Right renal pelvis (tissue), 4 donors: ENCODE results near the gene HIVEP1. TPM values are rescaled to one million over a fixed set of nuclear protein-coding genes. Genes with fewer than 3 reads are reported as not detected.
A peak's percentile ranks its signal among the peaks of the same experiment; 100 is the strongest.

Experiments
- DNase-seq, 4 donors: peaks; one replicate each; pipeline ENCODE4 v3.0.0-alpha.2; 2013; ENCODE audit warnings: low read depth in 4 of 4, low spot score in 3 of 4, missing footprints in 1 of 4
- polyA plus RNA-seq, 4 donors: library from polyadenylated mRNA; unstranded; fragments of 120-200 nt; gene quantifications; one replicate each; pipeline ENCODE4 v1.2.1, GENCODE V29; 2013; ENCODE audit not compliant: insufficient read length in 4 of 4

The HIVEP1 gene
- polyA plus RNA-seq, 4 donors: 21.0 to 23.5 (median 22.6) TPM

DNA sequence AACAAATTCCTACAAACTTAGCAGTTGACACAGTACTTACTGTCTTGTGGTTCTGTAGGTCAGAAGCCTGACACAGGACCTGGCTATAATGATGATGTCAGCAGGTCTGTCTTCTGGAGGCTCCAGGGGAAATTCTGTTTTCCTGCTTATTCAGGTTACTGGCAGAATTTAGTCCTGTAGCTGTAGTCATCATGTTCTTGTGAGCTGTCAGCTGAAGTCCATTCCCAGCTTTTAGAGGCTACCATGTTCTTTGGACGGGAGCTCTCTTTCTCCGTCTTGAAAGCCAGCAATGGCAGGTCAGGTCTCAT is 99.2 kb downstream of the HIVEP1 start:
- no peak for DNase-seq

DNA sequence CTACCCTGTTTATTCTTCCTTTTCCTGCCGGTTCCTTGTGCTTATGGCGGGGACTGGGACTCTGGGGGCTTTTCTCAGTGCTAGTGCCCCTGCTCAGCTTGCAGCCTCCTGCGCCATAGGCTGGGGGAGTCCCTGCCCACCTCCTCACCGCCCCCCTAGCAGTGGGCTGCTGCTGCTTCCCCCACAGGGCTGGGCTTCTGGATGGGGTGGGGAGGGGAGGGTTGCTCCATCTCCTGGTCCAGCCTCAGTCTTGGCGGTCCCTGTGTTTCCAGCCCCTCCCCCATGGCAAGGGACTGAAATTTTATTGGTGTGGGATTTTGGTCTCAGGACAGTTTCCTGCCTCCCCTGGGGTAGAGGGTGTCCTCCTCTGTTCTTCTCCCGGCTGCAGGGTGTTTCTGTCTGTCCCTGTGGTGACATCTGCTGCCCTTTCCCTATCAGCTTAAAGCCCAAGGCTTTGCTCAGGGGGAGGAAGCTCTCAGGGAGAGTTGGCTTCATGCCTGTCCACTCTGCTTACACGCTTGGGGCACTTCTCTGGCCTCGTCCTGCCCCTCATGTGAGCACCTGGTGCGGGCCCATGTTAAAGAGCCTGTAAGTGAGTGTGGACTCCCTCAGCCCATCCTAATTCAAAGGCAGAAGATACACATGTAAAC is 100.6 kb downstream of the HIVEP1 start:
- no peak for DNase-seq

DNA sequence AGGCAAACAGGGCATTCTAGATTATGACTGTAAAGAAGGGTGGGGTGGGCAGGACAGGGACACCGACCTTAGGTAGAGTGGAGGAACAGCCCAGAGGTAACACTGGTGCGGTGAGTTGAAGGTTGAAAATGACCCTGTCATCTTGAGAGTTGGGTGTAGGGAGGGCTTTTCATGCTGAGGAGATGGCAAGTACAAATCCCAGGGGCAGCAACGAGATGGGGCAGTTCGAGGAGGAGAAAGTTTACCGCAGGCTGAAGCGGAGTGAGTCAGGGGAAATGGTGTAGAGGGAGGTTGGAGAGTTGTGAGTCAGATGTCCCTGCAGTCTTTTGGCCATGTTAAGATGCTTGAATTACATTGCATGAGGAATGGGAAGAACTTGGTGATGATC is 101.1 kb downstream of the HIVEP1 start:
- DNase-seq: no peak

DNA sequence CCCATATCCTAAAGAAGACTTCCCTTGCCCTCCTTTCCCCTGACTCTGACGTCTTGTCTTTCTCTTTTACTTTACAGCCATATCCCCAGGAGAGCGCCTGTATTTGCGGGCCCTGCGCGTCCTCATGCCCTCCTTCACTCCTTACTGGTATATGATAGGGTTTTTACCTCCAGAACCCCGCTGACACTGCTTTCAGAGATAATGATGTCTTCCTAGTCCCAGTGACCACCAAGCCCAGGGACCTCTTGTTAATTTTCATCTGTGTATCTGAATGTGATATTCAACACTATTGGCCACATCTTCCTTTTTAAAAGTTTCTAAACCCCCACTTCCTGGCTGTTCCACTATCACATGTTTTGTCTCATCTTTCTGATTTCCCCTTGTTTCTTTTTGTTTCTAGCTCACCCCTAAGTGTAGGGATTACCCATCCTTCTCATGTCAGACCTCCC is 102.0 kb downstream of the HIVEP1 start:
- DNase-seq: no peak

DNA sequence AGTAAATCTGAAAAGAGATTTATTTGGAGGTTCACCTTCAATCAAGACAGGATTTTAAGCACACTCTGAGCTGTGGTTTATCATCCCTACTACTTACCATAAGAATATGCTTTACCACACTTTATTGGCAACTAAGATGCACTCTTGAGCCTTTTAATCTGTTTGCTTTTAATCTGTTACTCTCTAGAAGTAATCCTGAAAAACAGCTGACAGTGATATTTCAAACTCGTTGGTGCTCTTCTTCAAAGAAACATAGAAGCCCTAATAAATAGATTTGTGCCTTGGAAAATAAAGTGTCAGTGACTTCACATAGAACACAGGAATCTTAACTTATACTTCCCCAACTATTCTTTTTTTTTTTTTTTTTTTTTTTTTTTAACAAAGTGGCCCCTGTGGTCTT is 102.9 kb downstream of the HIVEP1 start:
- DNase-seq: no peak

DNA sequence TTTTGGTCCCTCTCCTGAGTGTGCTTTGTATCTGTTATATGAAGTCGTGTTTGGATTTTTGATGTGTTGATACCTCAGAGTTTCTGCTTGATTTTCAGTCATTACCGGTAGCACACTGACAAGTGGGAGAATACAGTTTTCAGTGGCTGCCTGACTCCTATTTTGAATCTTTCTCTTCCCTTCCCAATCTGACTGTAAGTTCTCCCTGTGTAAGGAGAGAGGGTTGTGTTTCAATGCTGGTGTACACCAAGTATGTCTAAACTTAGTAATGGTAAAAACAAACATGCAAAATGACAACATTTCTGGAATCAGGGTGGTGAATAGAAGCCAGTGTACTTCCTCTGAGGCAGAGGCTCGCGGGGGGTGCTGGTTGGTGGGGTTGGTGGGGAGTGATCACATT is 103.4 kb downstream of the HIVEP1 start:
- no peak for DNase-seq

DNA sequence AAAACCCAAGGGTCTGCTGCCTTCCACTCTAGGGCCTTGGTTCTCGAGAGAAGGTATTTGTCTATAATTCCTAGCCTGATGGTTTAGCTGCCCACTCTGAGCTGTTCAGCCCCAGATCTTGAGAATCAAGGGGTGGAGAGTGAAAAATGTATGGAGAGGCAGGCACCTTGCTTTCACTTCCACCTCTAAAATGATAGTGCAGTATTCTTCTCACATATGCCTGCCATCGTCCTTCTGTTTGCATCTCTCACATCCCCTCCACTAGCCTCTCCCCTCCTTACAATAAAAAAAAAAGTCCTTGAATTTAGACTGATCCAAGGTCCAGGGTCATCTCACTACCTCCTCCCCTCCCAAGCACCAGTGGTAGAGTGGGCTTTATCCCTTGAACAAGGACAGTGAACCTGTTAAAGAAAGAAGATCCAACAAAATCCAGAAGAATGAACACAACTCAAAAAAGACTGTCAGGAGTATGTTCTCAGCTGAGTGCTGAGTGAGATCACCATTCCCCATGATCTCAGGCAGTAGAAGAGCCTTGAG is 104.2 kb downstream of the HIVEP1 start:
- DNase-seq: no peak

DNA sequence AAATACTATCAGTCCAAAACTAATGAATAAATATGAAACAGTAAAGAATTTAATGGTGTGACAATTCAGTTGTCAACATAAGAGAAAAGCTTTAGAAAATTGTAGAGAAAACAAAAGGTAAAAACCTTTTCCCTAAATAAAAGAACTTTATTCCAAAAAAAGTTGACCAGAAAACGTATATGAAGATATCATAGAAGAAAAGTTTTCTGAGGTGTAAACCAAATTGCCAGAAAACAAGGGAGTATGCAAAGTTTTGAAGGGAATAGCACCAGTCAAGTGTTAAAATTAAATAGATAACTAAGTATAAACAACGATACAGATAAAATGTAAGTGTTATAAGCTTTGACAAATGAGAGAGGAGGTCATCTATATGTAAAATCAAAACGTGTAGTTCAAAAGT is 104.9 kb downstream of the HIVEP1 start:
- DNase-seq: no peak

DNA sequence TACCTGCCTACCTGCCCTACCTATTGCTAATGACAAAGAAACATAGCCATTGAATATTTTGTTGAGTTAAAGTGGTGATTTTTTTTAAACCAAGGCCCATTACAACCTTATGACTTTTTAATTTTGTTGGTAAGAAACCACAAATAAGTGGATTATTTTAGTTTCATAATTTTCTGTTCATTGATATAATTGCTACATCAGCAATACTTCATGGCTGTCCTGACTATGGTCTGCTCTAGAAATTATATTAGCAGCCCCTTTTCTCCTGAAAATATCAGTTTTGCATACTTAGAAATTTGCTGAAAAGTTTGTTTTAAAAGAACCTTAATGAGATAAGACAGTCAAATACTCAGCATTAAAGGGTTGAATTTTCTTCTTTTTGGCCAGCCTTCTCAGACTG is 106.5 kb downstream of the HIVEP1 start:
- DNase-seq: no peak

DNA sequence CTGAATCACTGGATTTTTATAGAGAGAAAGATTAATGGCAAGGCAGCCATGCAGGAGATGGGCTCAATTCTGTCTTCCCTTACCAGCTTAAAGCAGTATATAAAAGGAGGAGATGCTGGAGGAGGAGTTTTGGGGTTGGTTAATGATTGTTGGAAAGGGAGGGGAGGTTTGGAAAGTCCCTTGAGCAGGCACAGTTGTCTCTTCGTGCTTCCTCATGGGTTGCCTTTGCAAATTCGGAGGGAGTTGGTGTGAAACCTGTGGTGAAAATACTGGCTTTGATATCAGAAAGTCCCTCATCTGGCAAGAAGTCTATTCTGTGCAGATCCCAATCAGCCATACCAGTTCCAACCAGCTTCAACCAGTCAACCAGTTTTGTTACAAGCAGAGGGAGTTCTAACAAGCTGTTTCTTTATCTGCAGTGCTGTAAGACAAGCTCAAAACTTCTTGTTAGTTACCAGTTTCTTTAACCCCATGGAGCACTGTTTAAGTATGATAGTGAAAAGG is 107.0 kb downstream of the HIVEP1 start:
- DNase-seq: peak; percentile 2 to 19 (median 6)

DNA sequence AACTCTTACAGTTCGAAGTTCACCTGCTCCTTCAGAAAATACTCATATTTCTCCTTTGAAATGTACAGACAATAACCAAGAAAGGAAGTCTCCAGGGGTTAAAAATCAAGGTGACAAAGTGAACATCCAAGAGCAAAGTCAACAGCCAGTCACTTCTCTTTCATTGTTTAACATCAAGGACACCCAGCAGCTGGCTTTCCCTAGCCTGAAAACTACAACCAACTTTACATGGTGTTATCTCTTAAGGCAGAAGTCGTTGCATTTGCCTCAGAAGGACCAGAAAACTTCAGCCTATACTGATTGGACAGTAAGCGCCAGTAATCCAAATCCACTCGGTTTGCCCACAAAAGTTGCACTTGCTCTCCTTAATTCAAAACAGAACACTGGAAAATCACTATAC is 113.3 kb downstream of the HIVEP1 start:
- DNase-seq: no peak

DNA sequence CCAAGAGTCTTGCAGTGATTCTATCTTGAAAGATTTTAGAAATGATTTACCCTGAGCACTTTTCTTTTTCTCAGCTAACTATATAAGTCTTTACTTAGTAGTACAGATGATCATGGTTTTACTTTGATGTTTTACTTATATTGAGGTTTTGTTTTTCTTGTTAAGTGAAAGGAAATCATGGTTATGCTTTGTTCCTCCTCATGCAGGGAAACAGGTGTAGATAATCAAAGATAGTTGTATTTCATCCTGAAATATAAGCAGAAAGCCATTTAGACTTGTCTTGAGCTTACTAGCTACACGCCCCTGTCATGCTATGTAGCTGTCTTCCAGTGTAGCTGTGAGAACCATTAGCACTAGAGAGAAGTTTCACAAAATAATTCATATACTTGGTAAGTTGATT is 113.9 kb downstream of the HIVEP1 start:
- no peak for DNase-seq

DNA sequence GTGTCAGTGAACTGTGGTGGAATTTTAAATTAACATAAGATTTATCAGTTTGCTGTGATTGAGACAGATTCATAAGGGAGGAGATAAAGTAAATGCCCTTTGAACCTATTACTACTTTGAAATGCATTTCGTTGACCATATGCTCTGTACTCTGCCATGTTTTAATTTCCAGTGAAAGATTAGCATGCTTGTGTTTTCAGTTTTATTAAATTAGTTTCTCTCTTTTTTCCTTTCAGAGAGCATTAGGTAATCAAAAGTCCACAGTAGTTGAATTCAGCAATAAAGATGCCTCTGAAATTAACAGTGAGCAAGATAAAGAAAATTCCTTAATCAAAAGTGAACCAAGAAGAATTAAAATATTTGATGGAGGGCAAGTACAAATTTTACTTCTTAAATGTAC is 117.4 kb downstream of the HIVEP1 start:
- DNase-seq: no peak

DNA sequence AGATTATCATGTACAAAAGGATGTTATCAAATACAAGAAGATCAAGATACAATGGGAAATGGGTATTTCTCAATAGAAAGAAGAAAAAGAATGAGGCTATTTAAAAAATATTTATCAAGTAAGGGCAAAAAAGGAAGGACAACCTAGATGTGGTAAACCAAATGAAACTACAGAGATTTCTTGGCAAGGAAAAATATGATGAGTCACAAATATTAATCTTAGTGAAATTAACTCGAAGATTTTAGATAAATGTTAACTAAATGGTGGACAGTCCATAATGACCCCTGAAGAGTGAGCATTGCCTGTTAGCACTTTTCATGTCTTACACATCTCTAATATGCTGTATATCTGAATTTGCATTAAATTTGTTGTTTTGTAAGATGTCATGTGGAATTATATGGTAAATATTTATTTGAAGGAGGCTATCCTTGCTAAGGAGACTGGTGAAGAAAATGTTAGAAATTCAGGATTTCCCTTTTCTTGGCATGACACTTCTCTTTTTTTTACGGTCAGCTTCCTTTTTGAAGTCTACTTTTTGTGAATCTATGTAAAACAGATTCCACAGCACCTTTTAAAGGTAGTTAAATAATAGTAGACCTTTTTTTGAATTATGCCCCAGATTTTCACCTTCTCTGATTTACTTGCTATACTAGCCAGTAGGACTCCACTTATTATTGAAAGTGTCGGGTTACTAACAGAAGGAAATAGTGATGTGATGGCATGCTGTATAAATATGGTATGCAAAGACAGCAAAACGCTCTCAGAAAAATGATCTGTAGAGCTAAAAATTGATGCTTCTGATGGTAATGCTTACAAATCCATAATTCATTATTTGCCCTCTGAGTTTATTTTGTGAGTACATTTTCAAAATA is 120.5 kb downstream of the HIVEP1 start:
- no peak for DNase-seq

DNA sequence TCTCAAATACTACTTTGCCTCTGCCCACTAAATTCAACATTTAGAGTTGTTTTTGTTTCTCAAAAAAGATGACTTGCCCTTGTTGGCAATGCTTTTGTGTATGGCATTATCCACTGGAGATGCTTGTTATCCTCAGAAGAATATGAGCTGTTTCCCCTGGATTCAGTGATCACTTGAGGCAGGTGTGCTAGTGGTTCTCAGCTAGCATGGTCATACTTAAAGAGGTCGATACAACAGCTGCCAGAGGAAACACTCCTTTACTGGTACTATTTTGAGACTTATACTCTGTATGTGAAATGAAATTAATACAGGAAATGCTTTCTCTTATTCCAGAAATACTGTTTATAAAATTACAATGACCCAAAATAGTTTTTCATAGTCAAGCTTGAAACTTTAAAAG is 122.5 kb downstream of the HIVEP1 start:
- no peak for DNase-seq

DNA sequence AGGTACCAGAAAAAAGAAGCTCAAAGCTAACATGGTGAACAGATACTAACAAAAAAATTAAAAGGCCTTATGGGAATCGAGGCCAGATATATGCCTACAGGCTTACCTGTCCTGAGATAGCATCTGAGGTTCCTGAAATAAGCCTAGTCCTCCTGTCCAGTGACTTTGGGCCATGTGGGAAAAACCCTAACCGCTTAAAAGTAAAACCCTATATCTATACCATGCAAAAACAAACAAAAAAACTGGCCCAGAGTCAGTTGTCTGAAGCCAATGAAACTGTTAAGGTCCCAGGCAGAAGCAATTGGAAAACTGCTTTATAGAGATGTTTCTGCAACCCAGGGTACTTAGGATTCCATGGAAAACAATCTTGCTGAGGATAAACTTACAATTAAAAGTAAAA is 122.9 kb downstream of the HIVEP1 start:
- DNase-seq: no peak

DNA sequence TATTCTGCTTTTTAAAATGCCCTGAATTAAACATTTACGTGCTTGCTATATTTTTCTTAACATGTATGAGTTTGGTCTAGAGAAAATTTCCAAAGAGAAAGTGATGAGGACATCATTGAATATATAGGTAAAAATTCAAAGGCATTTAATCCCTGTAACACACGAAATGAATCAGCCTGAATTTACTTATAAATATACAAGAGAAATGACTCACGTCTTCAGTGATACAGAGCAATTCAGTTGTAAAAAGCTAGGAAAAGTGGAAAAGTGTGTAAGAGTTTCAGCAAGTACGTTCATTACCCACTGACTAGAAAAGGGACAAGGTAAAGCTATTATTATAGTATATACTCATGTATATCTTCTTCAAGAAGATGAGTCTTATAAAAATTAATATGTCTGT is 124.8 kb downstream of the HIVEP1 start:
- no peak for DNase-seq

DNA sequence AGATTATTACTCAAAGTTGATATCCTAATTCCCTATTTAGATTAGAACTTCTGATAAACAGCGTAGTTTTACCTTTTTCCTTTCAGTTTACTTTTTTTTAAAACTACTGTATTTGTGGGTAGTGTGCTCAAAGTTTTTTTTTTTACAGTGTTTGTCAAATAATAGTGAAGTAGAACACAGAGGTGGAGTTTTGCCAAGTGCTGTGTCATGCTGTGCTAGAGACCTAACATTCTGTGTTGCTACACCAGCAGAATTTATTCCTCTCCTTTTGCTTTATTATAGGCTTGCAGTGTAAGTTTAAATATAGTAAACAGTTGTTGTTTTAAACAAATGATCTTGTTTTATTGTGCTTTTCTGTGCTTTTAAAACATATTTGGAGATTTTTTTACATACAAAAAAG is 125.4 kb downstream of the HIVEP1 start:
- no peak for DNase-seq

DNA sequence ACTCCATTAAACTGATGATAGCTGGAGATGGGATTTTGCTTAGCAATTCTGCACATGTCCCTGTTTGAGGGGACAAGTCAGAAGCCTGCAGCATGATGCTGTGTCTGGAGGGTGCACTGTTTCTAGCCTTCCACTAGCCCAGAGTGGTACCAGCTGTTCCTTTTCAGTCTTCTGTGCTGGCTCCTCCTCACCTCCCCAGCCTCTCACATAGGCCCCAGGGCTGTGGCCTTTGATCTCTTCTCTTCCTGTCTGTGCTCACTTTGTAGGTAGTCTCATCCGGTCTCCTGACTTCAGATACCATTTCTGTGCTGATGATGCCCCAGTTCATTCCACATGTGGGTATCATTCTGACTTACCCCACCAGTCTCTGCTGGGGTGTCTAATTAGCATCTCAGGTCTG is 126.3 kb downstream of the HIVEP1 start:
- DNase-seq: no peak

DNA sequence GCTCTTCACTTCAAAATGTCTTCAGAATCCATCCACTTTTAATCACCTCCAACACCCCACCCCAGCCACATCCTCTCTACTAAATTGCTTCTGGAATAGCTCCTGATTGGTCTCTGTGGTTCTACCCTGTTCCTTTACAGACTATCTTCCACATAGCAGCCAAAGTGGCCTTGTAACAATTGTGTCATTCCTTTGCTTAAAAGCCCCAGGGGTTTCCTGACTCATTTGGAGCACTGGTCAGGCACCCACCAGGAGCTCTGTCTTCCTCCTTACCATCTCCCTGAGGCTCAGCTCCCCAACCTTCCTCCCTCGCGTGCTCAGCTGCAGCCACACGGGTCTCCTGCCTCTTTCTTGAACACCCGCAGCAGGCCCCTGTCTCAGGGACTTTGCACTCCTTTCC is 126.8 kb downstream of the HIVEP1 start:
- DNase-seq: no peak

DNA sequence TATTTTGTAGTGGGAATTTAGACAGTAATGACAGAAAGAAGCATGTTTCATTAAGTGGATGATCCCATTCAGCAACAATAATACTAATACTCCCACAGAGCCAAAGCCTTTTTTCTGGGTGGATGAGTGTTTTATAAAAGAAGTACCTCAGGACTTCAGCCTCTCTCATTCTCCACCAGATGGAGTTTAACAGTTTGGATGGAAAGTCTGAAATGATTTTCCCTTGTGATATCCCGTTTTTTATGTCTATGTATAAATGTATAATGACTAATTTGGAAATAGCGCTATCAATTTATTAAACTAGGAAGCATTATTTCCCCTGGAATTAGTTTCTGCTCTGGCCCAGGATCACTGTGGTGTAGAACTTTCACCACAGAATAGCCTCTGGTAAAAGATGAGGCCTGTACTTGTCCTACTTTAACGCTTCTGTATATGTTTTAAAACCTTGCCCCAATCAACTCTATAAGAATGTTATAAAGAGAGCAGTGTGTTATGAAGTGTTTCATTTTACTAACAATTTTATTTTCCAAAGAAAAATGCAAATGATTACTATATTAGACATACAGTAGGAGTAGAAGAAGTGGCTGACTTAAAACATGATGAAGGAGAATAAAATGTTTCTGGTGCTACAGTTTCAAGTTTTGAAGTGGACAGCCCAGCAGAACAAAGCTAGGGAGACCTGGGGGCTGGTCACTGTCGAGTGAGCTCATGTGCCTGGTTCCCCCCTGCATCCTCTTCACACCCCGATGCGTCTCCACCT is 135.6 kb downstream of the HIVEP1 start:
- DNase-seq: no peak
